BLaER1 treated with 17β-estradiol and CSF1 and Interleukin-3, amounts not matched to agents 10 nM and 100 nM (cell line): ENCODE results near the gene TKT.
A peak's percentile ranks its signal among the peaks of the same experiment; 100 is the strongest.

Source experiments
- H3K27ac ChIP-seq, 11 experiments: shearing (Covaris generic); formaldehyde crosslinking; 2 replicates each; pipeline ENCODE4 v1.8.1; 2022
- H3K27me3 ChIP-seq, 11 experiments: shearing (Covaris generic); formaldehyde crosslinking; 2 replicates each; pipeline ENCODE4 v1.8.1; 2022
- H3K36me3 ChIP-seq, 11 experiments: shearing (Covaris generic); formaldehyde crosslinking; 2 replicates each; pipeline ENCODE4 v1.8.1; 2022
- H3K4me1 ChIP-seq, 10 experiments: shearing (Covaris generic); formaldehyde crosslinking; 2 replicates each; pipeline ENCODE4 v1.8.1; 2022
- H3K4me2 ChIP-seq, 11 experiments: shearing (Covaris generic); formaldehyde crosslinking; 2 replicates each; pipeline ENCODE4 v1.8.1; 2022
- H3K4me3 ChIP-seq, 10 experiments: shearing (Covaris generic); formaldehyde crosslinking; 2 replicates each; pipeline ENCODE4 v1.8.1; 2022
- H3K9ac ChIP-seq, 11 experiments: shearing (Covaris generic); formaldehyde crosslinking; 2 replicates each; pipeline ENCODE4 v1.8.1; 2022
- H3K9me3 ChIP-seq, 11 experiments: shearing (Covaris generic); formaldehyde crosslinking; replicated peaks in 1 of 11; 2 replicates each; pipeline ENCODE4 v1.8.1; 2022
- H4K20me1 ChIP-seq, 11 experiments: shearing (Covaris generic); formaldehyde crosslinking; 2 replicates each; pipeline ENCODE4 v1.8.1; 2022
- Cebpa-rat ChIP-seq, 11 experiments: shearing (Covaris generic); IDR thresholded peaks; 2 replicates each; pipeline ENCODE4 v1.8.1; 2022

TKT gene

GRCh38 chr3:53178246-53178645 lies 77.6 kb downstream of the TKT start:
- peaks cover 81 to 99% (median 97%) of the 10 kb centered on the region in 11 experiments for H3K36me3 ChIP-seq
- no peak for TF ChIP-seq Cebpa-rat (IDR thresholded peaks at IDR 0.05)
- peak overlapping the region in 8 of 11 experiments; percentile 84 to 100 (median 98); a peak in 14 of 22 replicates for H3K4me2 ChIP-seq
- H3K4me1 ChIP-seq = peaks cover 42 to 97% (median 92%) of the 10 kb centered on the region in 10 experiments
- no peaks in the 10 kb centered on the region for H3K9me3 ChIP-seq
- peak overlapping the region in 6 of 11 experiments; percentile 15 to 68 (median 36); a peak in 9 of 22 replicates for H3K9ac ChIP-seq
- no peaks in the 10 kb centered on the region for H3K27me3 ChIP-seq
- H3K27ac ChIP-seq = peak overlapping the region in 6 of 11 experiments; percentile 2 to 86 (median 82); a peak in 10 of 22 replicates
- H4K20me1 ChIP-seq = peaks cover 35 to 100% (median 84%) of the 10 kb centered on the region in 11 experiments
- no peak overlapping the region; a peak in 1 of 20 replicates for H3K4me3 ChIP-seq

- peaks cover 58 to 100% (median 100%) of the 10 kb centered on the region in 10 experiments for H3K4me1 ChIP-seq
- no peak for TF ChIP-seq Cebpa-rat (IDR thresholded peaks at IDR 0.05)
- H3K27ac ChIP-seq = peak overlapping the region in 7 of 11 experiments; percentile 27 to 100 (median 99); a peak in 12 of 22 replicates
- peaks cover 64 to 98% (median 90%) of the 10 kb centered on the region in 11 experiments for H3K36me3 ChIP-seq
- H3K4me3 ChIP-seq = no peak overlapping the region
- H3K9me3 ChIP-seq = no peaks in the 10 kb centered on the region
- peak overlapping the region in 7 of 11 experiments; percentile 7 to 99 (median 74); a peak in 11 of 22 replicates for H3K9ac ChIP-seq
- H3K27me3 ChIP-seq = no peaks in the 10 kb centered on the region
- peak overlapping the region in 7 of 11 experiments; percentile 93 to 100 (median 99); a peak in 14 of 22 replicates for H3K4me2 ChIP-seq
- peaks cover 35 to 100% (median 78%) of the 10 kb centered on the region in 11 experiments for H4K20me1 ChIP-seq
Observed at GRCh38 chr3:53175613-53176540, 79.9 kb downstream of the TKT start.
